H9 (cell line): ENCODE results near the gene AEBP2. TPM values are rescaled to one million over a fixed set of nuclear protein-coding genes. Genes with fewer than 3 reads are reported as not detected.

Source experiments
- DNase-seq: peaks from one replicate; pipeline ENCODE4 v3.0.0-alpha.2; 2017
- H2AFZ ChIP-seq: one replicate; pipeline ENCODE4 v1.6.1; 2013; ENCODE audit warnings: mild to moderate bottlenecking, low read length, control low read depth, moderate library complexity
- H2AK5ac ChIP-seq: 2 replicates; pipeline ENCODE4 v1.6.1; 2013; ENCODE audit warnings: low read length, control low read depth, mixed read lengths; ENCODE audit not compliant: insufficient read length
- H2BK120ac ChIP-seq: one replicate; pipeline ENCODE4 v1.6.1; 2013; ENCODE audit warnings: low read depth, mild to moderate bottlenecking, low read length, control low read depth, inconsistent platforms; ENCODE audit not compliant: poor library complexity, severe bottlenecking
- H2BK12ac ChIP-seq: 2 replicates; pipeline ENCODE4 v1.6.1; 2013; ENCODE audit warnings: low read length, control low read depth, mixed read lengths, low read depth; ENCODE audit not compliant: insufficient read length
- H2BK15ac ChIP-seq: 2 replicates; pipeline ENCODE4 v1.6.1; 2013; ENCODE audit warnings: low read depth, low read length, control low read depth
- H2BK20ac ChIP-seq: one replicate; pipeline ENCODE4 v1.6.1; 2013; ENCODE audit warnings: low read depth, mild to moderate bottlenecking, low read length, control low read depth, inconsistent platforms; ENCODE audit not compliant: poor library complexity, severe bottlenecking
- H2BK5ac ChIP-seq: 2 replicates; pipeline ENCODE4 v1.6.1; 2013; ENCODE audit warnings: low read length, control low read depth, mixed read lengths; ENCODE audit not compliant: insufficient read length
- H3K14ac ChIP-seq: 2 replicates; pipeline ENCODE4 v1.6.1; 2013; ENCODE audit warnings: low read length, control low read depth; ENCODE audit not compliant: insufficient read depth
- H3K18ac ChIP-seq: 2 replicates; pipeline ENCODE4 v1.6.1; 2013; ENCODE audit warnings: low read depth, mild to moderate bottlenecking, mixed read lengths, low read length, control low read depth; ENCODE audit not compliant: insufficient read length
- H3K23ac ChIP-seq: 2 replicates; pipeline ENCODE4 v1.6.1; 2013; ENCODE audit warnings: low read length, control low read depth, mixed read lengths, low read depth; ENCODE audit not compliant: insufficient read length
- H3K23me2 ChIP-seq: 2 replicates; pipeline ENCODE4 v1.6.1; 2013; ENCODE audit warnings: low read depth, mild to moderate bottlenecking, mixed read lengths, low read length, control low read depth; ENCODE audit not compliant: insufficient read length, poor library complexity, severe bottlenecking
- H3K27ac ChIP-seq: 2 replicates; pipeline ENCODE4 v1.5.1; 2013; ENCODE audit warnings: low read length, control low read depth, mixed read lengths, low read depth; ENCODE audit not compliant: insufficient read length
- H3K27me3 ChIP-seq: 2 replicates; pipeline ENCODE4 v1.6.1; 2013; ENCODE audit warnings: low read length, control low read depth, inconsistent platforms; ENCODE audit not compliant: insufficient read depth
- H3K4ac ChIP-seq: 2 replicates; pipeline ENCODE4 v1.6.1; 2013; ENCODE audit warnings: low read depth, mild to moderate bottlenecking, control low read depth, inconsistent platforms, low read length, moderate library complexity
- H3K4me1 ChIP-seq: 2 replicates; pipeline ENCODE4 v1.6.1; 2013; ENCODE audit warnings: low read length, control low read depth, inconsistent platforms; ENCODE audit not compliant: insufficient read depth
- H3K4me2 ChIP-seq: 2 replicates; pipeline ENCODE4 v1.6.1; 2013; ENCODE audit warnings: low read length, control low read depth, mixed read lengths; ENCODE audit not compliant: insufficient read length, insufficient read depth
- H3K56ac ChIP-seq: 2 replicates; pipeline ENCODE4 v1.6.1; 2013; ENCODE audit warnings: low read depth, mild to moderate bottlenecking, mixed read lengths, low read length, control low read depth; ENCODE audit not compliant: insufficient read length
- H3K79me1 ChIP-seq: 2 replicates; pipeline ENCODE4 v1.6.1; 2013; ENCODE audit warnings: low read depth, mild to moderate bottlenecking, moderate library complexity, low read length, control low read depth, inconsistent platforms; ENCODE audit not compliant: insufficient read depth, poor library complexity, severe bottlenecking
- H3K79me2 ChIP-seq: 2 replicates; pipeline ENCODE4 v1.6.1; 2013; ENCODE audit warnings: low read length, control low read depth, inconsistent platforms; ENCODE audit not compliant: insufficient read depth
- H3K9ac ChIP-seq: 2 replicates; pipeline ENCODE4 v1.6.1; 2013; ENCODE audit warnings: low read length, control low read depth, mixed read lengths; ENCODE audit not compliant: insufficient read length; ENCODE audit errors: extremely low read depth
- H3K9me3 ChIP-seq: one replicate; pipeline ENCODE4 v1.6.1; 2013; ENCODE audit warnings: low read depth, low read length, inconsistent platforms; ENCODE audit not compliant: control insufficient read depth
- H3T11ph ChIP-seq: one replicate; pipeline ENCODE4 v1.6.1; 2013; ENCODE audit warnings: mild to moderate bottlenecking, low read length, control low read depth, inconsistent platforms
- H4K20me1 ChIP-seq: one replicate; pipeline ENCODE4 v1.6.1; 2013; ENCODE audit not compliant: control insufficient read depth, insufficient read length, insufficient read depth
- H4K5ac ChIP-seq: 2 replicates; pipeline ENCODE4 v1.6.1; 2013; ENCODE audit warnings: low read depth, mild to moderate bottlenecking, mixed read lengths, low read length, control low read depth; ENCODE audit not compliant: insufficient read length
- H4K8ac ChIP-seq: replicated peaks from 2 replicates; pipeline ENCODE4 v1.6.1; 2013; ENCODE audit warnings: low read length, control low read depth, mixed read lengths, low read depth; ENCODE audit not compliant: insufficient read length
- H4K91ac ChIP-seq: 2 replicates; pipeline ENCODE4 v1.6.1; 2013; ENCODE audit warnings: low read depth, mild to moderate bottlenecking, moderate library complexity, mixed read lengths, low read length, control low read depth; ENCODE audit not compliant: insufficient read length
- H3K27ac Mint-ChIP-seq, 3 experiments: 2 replicates in 2 of 3; 3 replicates in 1 of 3; pipeline ENCODE4 v1.8.0; 2020 to 2021; ENCODE audit warnings: mixed read lengths in 3 of 3, mild to moderate bottlenecking in 1 of 3, moderate library complexity in 1 of 3
- H3K27me3 Mint-ChIP-seq: 2 replicates; pipeline ENCODE4 v1.8.0; 2021; ENCODE audit warnings: low read depth, mild to moderate bottlenecking, moderate library complexity, mixed read lengths
- H3K36me3 Mint-ChIP-seq, 3 experiments: 2 replicates in 2 of 3; 3 replicates in 1 of 3; pipeline ENCODE4 v1.8.0; 2020 to 2021; ENCODE audit warnings: low read depth in 3 of 3, mixed read lengths in 3 of 3; ENCODE audit not compliant: insufficient read depth in 1 of 3
- H3K4me1 Mint-ChIP-seq, 2 experiments: 2 replicates each; pipeline ENCODE4 v1.8.0; 2020; ENCODE audit warnings: mixed read lengths in 2 of 2
- H3K4me3 Mint-ChIP-seq, 2 experiments: 2 replicates in 1 of 2; 3 replicates in 1 of 2; pipeline ENCODE4 v1.8.0; 2020 to 2021; ENCODE audit warnings: mild to moderate bottlenecking in 2 of 2, mixed read lengths in 2 of 2, moderate library complexity in 1 of 2
- H3K9me3 Mint-ChIP-seq, 2 experiments: 2 replicates in 1 of 2; 3 replicates in 1 of 2; pipeline ENCODE4 v1.8.0; 2020; ENCODE audit warnings: mild to moderate bottlenecking in 2 of 2, mixed read lengths in 2 of 2, moderate library complexity in 1 of 2
- CTCF ChIP-seq: fragments of 200-600 bp; sonication (generic); conservative IDR thresholded peaks from 3 replicates; pipeline ENCODE4 v1.8.0; 2021; ENCODE audit warnings: antibody characterized with exemption, mild to moderate bottlenecking
- WGBS: extraction: QIAGEN DNeasy Blood & Tissue Kit; methylation state at CpG from one replicate; pipeline ENCODE4 v1.1.7; 2013; ENCODE audit warnings: missing lambda C conversion rate, low lambda C conversion rate, mixed read lengths; ENCODE audit not compliant: insufficient read length; ENCODE audit errors: extremely low coverage; 5-methylcytosine and 5-hydroxymethylcytosine counted together
- total RNA-seq: library from RNA; stranded (reverse); gene quantifications from 2 replicates; pipeline ENCODE4 v1.2.1, GENCODE V29; 2021

The AEBP2 gene
- total RNA-seq, 1 experiment from 2014 or later = 82.8 TPM

GRCh38 chr12:19484738-19485137, 45.4 kb downstream of the AEBP2 start:
- Histone ChIP-seq H2BK5ac (no peak overlapping the region), H4K20me1 (no peaks in the 10 kb centered on the region), H3K14ac (no peak overlapping the region), H3K27me3 (no peaks in the 10 kb centered on the region), H3T11ph (no peak overlapping the region), H3K79me1 (peaks cover 4% of the 10 kb centered on the region), H3K79me2 (peaks cover 46% of the 10 kb centered on the region), H2AK5ac (no peak overlapping the region), H3K23me2 (no peaks in the 10 kb centered on the region), H3K4me2 (no peak overlapping the region), H2BK12ac (no peak overlapping the region), H3K4me1 (no peaks in the 10 kb centered on the region; the same call in 1 of the 2 replicates), H4K8ac (no peak overlapping the region), H3K27ac (no peak overlapping the region), H3K23ac (no peak overlapping the region), H2AFZ (no peak overlapping the region), H4K91ac (no peak overlapping the region), H4K5ac (no peak overlapping the region), H3K18ac (no peak overlapping the region), H2BK120ac (no peak overlapping the region), H3K9me3 (no peaks in the 10 kb centered on the region), H3K4ac (no peak overlapping the region), H3K56ac (no peak overlapping the region), H2BK20ac (no peak overlapping the region), H2BK15ac (no peak overlapping the region), H3K9ac (no peak overlapping the region)
- Mint-ChIP-seq H3K4me1 (peaks cover 42 to 49% of the 10 kb centered on the region in 2 experiments), H3K36me3 (peaks cover 26 to 76% (median 64%) of the 10 kb centered on the region in 3 experiments), H3K27ac (no peak overlapping the region; a peak in 1 of 7 replicates), H3K9me3 (peaks cover 0 to 3% of the 10 kb centered on the region in 2 experiments; a peak in 2 of 5 replicates), H3K27me3 (no peaks in the 10 kb centered on the region), H3K4me3 (no peak overlapping the region)
- DNase-seq = no peak
- TF ChIP-seq CTCF = no peak
- no CpG with 5 or more reads among the region's 3 CpGs for WGBS
